GM21360 (cell line): ENCODE measurements around the gene WDR7.
"Not testable (repeated sequence)": the region's sequence is repeated elsewhere in the genome, so short reads cannot be mapped to it uniquely, and the experiment has no call there.

ENCODE experiments used
- ATAC-seq: cut with Tn5 transposase; IDR thresholded peaks from one replicate; pipeline ENCODE4 v1.9.1; 2021; ENCODE audit warnings: mild to moderate bottlenecking, moderate library complexity; ENCODE audit not compliant: unreplicated experiment

WDR7 gene

DNA sequence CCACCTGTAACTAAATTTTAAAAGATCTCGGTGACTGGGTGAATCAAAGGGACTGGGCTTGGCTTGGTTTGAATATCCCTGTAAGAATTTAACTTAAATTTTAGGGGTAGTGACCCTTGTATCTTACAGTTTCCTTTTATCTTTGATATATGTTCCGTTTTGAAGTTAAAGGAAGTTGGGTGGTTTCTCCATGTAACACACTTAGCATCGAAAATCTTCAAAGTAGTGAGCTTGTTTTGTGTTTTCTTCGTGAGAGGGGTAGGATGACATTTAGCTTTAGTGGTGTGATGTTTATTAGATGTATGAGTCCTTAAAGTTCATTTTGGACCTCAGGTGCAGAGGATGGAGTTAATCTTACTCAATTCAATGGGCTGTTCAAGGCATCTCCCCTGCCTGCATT lies 1.6 kb downstream of the WDR7 start:
- ATAC-seq, result no peak

DNA sequence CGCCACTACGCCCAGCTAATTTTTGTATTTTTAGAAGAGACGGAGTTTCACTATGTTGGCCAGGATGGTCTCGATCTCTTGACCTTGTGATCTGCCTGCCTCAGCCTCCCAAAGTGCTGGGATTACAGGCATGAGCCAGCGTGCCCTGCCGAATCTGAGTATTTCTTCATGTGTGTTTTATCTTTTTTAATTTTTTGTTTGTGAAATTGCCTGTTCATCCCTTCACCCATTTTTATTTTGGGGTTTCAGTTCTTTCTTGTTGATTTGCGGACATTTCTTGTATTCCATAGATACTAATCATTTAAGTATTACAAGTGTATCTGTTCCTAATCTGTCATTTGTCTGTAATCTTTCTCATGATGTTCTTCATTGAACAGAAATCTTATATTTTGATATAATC lies 3.1 kb downstream of the WDR7 start:
- not testable (repeated sequence) for ATAC-seq

GRCh38 chr18:56658261-56658660 lies 7.1 kb downstream of the WDR7 start:
- no peak for ATAC-seq

DNA sequence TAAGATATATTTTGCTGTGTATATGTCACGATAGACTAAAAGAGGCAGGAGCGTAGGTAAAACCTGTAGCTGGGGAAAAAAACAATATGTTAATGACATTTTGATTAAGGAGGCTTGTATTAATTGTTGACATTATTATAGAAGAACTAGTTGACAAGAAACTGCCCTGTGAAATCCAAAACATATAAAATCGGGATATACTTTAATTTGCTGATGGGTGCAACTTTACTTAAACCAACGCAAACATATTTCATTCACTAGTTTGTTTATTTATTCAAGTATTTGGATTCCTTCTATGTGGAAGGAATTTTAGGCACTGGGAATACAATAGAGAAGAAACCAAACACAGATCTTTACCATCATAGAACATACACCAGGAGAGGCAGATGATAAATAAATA lies 8.0 kb downstream of the WDR7 start:
- no peak for ATAC-seq

GRCh38 chr18:56660655-56661054 lies 9.5 kb downstream of the WDR7 start:
- ATAC-seq, result no peak

DNA sequence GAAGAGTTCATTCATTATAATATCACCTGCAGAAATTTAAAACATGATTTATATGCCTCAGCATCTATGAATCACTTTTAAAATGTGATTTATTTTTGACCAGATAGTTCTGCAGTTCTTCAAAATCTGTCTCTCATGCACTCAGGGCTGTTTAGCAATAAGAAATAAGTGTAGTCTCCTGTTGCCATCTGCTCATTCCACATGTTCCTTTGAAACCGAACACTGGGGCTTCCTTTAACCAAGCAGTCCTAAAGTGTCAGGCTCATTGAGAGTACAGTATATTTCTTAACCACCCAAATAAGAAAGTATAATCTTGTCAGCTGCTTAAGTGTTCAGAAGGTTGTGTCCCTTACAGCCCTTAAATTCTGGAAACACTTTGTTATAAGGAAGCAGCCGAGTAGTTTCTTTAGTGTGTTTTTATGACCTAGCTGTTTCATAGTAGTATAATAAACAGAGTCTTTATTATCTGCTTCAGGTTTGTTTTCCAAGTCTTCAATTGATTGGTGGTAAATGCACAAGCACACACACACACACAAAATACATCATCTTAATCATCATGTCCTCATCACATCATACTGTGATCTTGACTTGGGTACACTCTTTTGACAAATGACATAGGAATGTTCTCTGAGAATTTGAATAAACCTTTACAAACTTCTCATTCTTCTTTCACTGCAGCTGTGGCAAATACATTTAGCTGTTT lies 10.4 kb downstream of the WDR7 start:
- ATAC-seq, result no peak

- no peak for ATAC-seq
These were observed 10.9 kb downstream of the WDR7 start for GRCh38 chr18:56662063-56662408.

DNA sequence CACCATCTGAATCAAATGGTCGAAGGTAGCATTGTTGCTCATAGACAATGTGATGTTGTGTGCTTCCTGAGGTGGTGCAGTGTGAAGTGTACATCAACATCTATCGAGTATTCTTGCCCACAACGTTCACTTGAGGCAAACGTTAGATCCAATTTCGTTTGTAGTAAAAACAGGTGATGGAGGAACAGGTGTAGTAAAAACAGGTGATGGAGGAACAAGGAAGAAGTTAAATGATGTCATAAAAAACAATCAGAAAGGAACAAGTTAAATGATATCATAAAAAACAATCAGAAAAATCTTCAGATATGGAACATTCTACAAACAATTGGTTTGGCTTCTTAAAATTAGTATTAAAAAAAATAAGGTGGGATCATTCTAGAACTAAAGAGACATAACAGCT lies 11.3 kb downstream of the WDR7 start:
- ATAC-seq, result no peak

GRCh38 chr18:56662902-56663301 lies 11.7 kb downstream of the WDR7 start:
- no peak for ATAC-seq

GRCh38 chr18:56672391-56672790 lies 21.2 kb downstream of the WDR7 start:
- ATAC-seq, result no peak

DNA sequence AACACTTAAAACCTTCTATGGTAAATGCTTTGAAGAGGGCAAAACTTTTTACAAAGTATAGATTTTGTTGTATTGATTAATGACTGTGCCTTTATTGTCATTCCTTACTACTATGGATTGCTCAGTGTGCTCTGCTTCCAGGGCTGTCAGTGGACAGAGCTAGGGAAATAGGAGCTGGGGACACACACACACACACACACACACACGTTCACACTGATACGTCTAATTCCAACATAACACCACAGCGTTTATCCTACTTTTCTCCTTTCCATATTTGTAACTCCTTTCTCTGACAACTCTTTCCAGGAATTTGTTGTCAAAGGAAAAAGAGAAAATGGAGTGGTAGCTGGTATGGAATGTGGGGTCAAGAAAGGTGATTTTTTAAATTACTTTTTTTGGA lies 21.8 kb downstream of the WDR7 start:
- ATAC-seq, result no peak

- no peak for ATAC-seq
These were observed 25.5 kb downstream of the WDR7 start for GRCh38 chr18:56676639-56677038.

GRCh38 chr18:56678836-56679565 lies 27.8 kb downstream of the WDR7 start:
- ATAC-seq, result no peak

- ATAC-seq, result no peak
These were observed 33.1 kb downstream of the WDR7 start for GRCh38 chr18:56684277-56684676.

DNA sequence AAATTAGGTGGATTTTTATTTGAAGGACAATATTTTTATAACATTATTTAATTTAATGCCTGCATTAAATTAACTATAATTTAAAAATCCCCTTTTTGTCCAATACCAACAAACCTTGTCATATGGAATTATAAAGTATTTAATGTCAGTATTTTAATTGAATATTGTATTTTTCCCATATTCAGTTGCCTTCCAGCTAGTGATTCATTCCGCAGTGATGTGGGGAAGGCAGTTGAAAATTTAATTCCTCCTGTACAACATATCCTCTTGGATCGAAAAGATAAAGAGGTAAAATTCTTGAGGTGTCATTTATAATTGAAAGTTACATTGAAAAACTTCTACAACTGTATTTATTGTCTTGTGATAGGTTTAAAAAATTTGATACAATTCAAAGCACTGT lies 40.4 kb downstream of the WDR7 start:
- no peak for ATAC-seq

DNA sequence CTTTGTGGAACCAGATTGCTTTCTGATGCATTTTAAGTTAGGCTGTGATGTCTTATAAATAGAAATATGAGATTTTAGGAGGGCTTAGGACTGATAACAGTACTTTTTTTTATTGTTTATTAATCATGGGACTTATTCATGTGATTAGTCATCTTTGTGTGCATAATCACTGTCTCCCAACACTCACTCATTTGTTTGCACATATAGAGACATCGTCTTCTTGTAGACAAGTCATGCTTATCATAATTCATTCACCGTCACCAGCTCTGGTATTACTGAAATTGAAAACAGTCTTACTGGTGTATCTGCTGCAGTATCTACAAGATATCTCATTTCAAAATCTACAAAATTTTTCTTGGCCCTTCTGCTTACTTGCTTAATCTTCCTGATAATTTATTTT lies 45.8 kb downstream of the WDR7 start:
- ATAC-seq, result no peak

DNA sequence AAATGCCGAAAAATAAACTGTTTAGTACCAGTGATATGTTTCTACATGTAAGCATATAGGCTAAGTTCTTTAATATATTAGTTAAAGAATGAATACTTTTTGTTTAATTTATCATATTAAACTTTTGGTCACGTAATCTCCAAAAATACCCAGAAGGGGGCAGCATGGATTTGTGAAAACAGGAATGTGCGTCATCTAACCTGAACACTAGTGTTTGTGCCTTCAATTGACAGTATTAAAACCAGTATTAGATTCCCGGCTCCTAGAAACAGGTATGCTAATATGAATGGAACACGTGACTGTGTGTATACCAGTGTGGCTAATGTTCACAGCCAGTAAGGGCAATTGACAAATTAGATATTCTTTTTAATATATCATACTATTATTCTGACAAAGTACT lies 51.8 kb downstream of the WDR7 start:
- no peak for ATAC-seq

GRCh38 chr18:56709463-56709862 lies 58.3 kb downstream of the WDR7 start:
- ATAC-seq, result peak; percentile 99

- ATAC-seq, result no peak
These were observed 60.7 kb downstream of the WDR7 start for GRCh38 chr18:56711708-56712445.

GRCh38 chr18:56712761-56713160 lies 61.6 kb downstream of the WDR7 start:
- no peak for ATAC-seq

DNA sequence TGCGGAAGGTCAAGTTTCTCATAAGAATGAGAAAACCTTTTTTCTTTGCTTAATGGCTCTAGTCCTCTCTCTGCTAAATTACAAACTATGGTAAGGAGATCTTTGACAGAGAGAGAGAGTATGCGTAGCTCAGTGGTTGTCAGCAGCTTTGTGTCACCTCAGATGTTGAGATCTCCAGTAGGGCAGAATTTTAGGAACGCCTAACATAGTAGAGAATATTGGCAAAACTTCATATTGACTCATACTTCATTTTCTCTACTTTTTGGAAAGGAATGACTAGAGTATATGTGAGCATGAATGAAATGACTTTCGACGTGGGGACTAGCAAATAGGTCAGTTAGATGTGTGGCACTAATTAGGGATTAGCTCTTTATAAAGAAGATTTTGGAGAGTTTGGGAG lies 64.0 kb downstream of the WDR7 start:
- ATAC-seq, result no peak

GRCh38 chr18:56716692-56717146 lies 65.6 kb downstream of the WDR7 start:
- ATAC-seq, result no peak
